Common myeloid progenitor, CD34-positive (primary cell): ENCODE measurements around the gene GPR21.

Experiments
- CTCF ChIA-PET: fragments of 350-600 bp; sonication (Branson Sonifier 250); formaldehyde crosslinking; loops from one replicate; lab custom pipeline; 2021; ENCODE audit warnings: antibody characterized with exemption; lab: Charles Lee
- POLR2A ChIA-PET: fragments of 350-600 bp; sonication (Branson Sonifier 250); formaldehyde crosslinking; loops from one replicate; lab custom pipeline; 2021; ENCODE audit warnings: antibody characterized with exemption; lab: Charles Lee
- DNase-seq, 3 donors: peaks; one replicate each; pipeline versions ENCODE4 v3.0.0 to v3.0.0-alpha.2; 2013
- H3K27ac ChIP-seq, 2 experiments: 1 replicate in 1 of 2; 2 replicates in 1 of 2; pipeline ENCODE4 v1.7.0; 2013; ENCODE audit warnings: inconsistent platforms in 2 of 2, low read length in 2 of 2, mild to moderate bottlenecking in 2 of 2, low read depth in 1 of 2, moderate library complexity in 1 of 2; ENCODE audit not compliant: severe bottlenecking in 2 of 2, insufficient read depth in 1 of 2, poor library complexity in 1 of 2
- H3K27me3 ChIP-seq, 5 experiments: replicated peaks in 2 of 5; 1 replicate in 3 of 5; 2 replicates in 2 of 5; pipeline versions ENCODE4 v1.6.1 to v1.7.0; 2013; ENCODE audit warnings: low read length in 4 of 5, mild to moderate bottlenecking in 2 of 5, moderate library complexity in 2 of 5, inconsistent platforms in 1 of 5; ENCODE audit not compliant: insufficient read depth in 5 of 5, control insufficient read depth in 4 of 5
- H3K36me3 ChIP-seq, 4 experiments: 1 replicate in 2 of 4; 2 replicates in 2 of 4; pipeline versions ENCODE4 v1.6.1 to v1.7.0; 2013; ENCODE audit warnings: low read length in 3 of 4, control low read depth in 1 of 4, mild to moderate bottlenecking in 1 of 4; ENCODE audit not compliant: control insufficient read depth in 4 of 4, insufficient read depth in 4 of 4
- H3K4me1 ChIP-seq, 4 experiments: 1 replicate in 3 of 4; 2 replicates in 1 of 4; pipeline versions ENCODE4 v1.6.1 to v1.7.1; 2013; ENCODE audit warnings: low read length in 3 of 4, mild to moderate bottlenecking in 3 of 4, control low read depth in 1 of 4, inconsistent platforms in 1 of 4, moderate library complexity in 1 of 4; ENCODE audit not compliant: control insufficient read depth in 4 of 4, insufficient read depth in 4 of 4; ENCODE audit errors: control extremely low read depth in 1 of 4
- H3K4me3 ChIP-seq, 7 experiments: 1 replicate in 4 of 7; 2 replicates in 3 of 7; pipeline versions ENCODE4 v1.5.1 to v1.7.0; 2013; ENCODE audit warnings: mild to moderate bottlenecking in 7 of 7, low read length in 6 of 7, moderate library complexity in 6 of 7, inconsistent platforms in 2 of 7, low read depth in 2 of 7, control low read depth in 1 of 7; ENCODE audit not compliant: insufficient read depth in 4 of 7, control insufficient read depth in 1 of 7; ENCODE audit errors: extremely low read depth in 1 of 7
- H3K9me3 ChIP-seq, 5 experiments: 1 replicate in 4 of 5; 2 replicates in 1 of 5; pipeline versions ENCODE4 v1.6.1 to v1.7.1; 2013; ENCODE audit warnings: low read length in 4 of 5, mild to moderate bottlenecking in 2 of 5, inconsistent platforms in 1 of 5, low read depth in 1 of 5, moderate library complexity in 1 of 5; ENCODE audit not compliant: control insufficient read depth in 4 of 5, insufficient read depth in 2 of 5; ENCODE audit errors: control extremely low read depth in 1 of 5
- WGBS: methylation state at CpG from one replicate; pipeline ENCODE4 v1.1.5; 2013; ENCODE audit not compliant: insufficient coverage; 5-methylcytosine and 5-hydroxymethylcytosine counted together

The GPR21 gene

DNA sequence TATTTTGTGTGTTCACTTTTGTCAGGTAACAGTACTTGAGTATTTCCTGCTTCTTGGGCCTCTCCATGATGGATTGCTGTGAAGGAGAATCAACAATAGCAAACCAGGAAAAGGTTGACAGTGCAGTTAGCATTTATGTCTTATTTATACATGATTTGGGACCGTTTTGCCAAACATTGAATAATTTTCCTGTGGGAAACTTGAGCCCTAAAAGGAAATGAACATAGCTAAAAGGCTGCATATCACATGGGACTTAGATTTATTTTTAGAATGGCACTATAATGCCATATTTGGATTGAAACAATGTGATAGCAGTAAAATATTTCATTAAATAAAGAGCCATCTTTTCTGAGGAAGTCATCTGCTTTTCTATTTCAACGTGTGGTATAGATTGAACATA is 15.3 kb downstream of the GPR21 start:
- H3K27me3 ChIP-seq: no peaks in the 10 kb centered on the region
- H3K9me3 ChIP-seq: no peaks in the 10 kb centered on the region
- POLR2A ChIA-PET: no interaction called here
- peak overlapping the region in 1 of 7 experiments; percentile 30 for H3K4me3 ChIP-seq
- H3K4me1 ChIP-seq: peaks cover 3 to 84% (median 29%) of the 10 kb centered on the region in 4 experiments
- peak overlapping the region in 1 of 2 experiments; percentile 36 for H3K27ac ChIP-seq
- no peak for DNase-seq
- 0% methylated on average over 1 of the region's 2 CpGs for WGBS
- CTCF ChIA-PET: interaction anchor here (1.1 to 5.8 kb wide), 6 partner anchors 9 to 32 kb away, joined by 3 to 48 read pairs (median 4); no protein-coding TSS in a partner anchor
- H3K36me3 ChIP-seq: peaks cover 0 to 3% (median 2%) of the 10 kb centered on the region in 4 experiments

DNA sequence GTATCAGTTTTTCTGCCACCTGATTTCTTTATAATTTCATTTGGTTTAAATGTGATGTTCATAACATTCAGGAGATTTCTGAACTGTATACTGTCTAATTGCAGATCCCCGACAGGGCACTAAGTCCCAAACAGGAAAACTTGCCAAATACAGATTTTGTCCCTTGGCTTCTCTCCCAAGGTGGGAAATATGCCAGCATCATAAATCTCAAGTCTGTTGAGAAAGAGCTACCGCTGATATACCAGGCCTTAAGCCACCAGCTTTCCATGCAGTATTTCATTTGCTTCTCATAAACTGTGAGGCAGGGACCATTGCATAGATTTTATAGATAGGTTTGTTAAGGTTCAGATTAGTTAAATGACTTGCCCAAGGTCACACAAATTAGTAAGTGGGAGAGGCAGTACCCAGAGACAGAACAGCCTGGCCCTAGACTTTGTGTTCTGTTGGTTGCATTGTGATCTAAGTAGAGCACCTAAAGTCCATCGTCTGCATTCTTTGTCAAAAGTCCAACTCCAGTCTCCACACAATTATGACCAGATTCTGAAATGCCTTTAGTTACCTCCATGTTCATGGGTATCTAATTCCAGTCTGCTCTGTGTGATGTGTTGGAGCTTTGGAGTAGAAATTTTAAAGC is 16.2 kb downstream of the GPR21 start:
- Histone ChIP-seq H3K27ac (peak overlapping the region; percentile 36 to 47), H3K9me3 (no peaks in the 10 kb centered on the region), H3K4me1 (peaks cover 3 to 85% (median 27%) of the 10 kb centered on the region in 4 experiments), H3K4me3 (peak overlapping the region in 3 of 7 experiments; percentile 11 to 43 (median 29)), H3K36me3 (peaks cover 3 to 5% (median 3%) of the 10 kb centered on the region in 4 experiments), H3K27me3 (no peaks in the 10 kb centered on the region)
- ChIA-PET POLR2A (interaction anchor here (0.5 to 1.1 kb wide), 2 partner anchors 12 to 45 kb away, joined by 3 read pairs; no protein-coding TSS in a partner anchor), CTCF (interaction anchor here (1.0 to 5.8 kb wide), 6 partner anchors 10 to 31 kb away, joined by 3 to 48 read pairs (median 4); no protein-coding TSS in a partner anchor)
- 14% methylated on average over 2 of the region's 3 CpGs for WGBS
- peak in 1 of 3 donors; percentile 31 for DNase-seq

DNA sequence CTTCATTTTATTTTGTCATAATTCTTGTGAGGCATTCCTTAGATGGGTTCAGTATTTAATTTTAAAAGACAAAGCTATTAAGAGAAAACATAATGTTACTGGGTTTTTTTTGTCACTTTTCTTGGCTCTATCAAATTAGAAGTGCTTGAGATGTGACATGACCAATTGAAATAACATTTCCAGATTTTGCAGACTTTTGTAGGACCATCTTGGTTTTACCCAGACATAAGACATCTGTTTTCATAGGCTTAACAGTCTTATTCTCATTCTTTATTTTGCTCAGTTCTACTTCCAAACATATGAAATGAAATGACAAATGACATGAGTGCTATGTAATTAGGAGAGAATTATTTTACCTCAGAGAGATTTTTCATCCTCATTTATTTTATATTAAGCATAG is 19.6 kb downstream of the GPR21 start:
- POLR2A ChIA-PET: interaction anchor here (0.5 kb wide), 1 partner anchor 22 kb away, joined by 7 read pairs; no protein-coding TSS in a partner anchor
- CTCF ChIA-PET: interaction anchor here (1.0 to 1.8 kb wide), 5 partner anchors 10 to 127 kb away, joined by 3 to 14 read pairs (median 3); no protein-coding TSS in a partner anchor
- Histone ChIP-seq H3K9me3 (no peaks in the 10 kb centered on the region), H3K36me3 (peaks cover 5 to 15% (median 8%) of the 10 kb centered on the region in 4 experiments), H3K4me1 (peaks cover 3 to 60% (median 18%) of the 10 kb centered on the region in 4 experiments), H3K27me3 (no peaks in the 10 kb centered on the region), H3K27ac (peak overlapping the region in 1 of 2 experiments; percentile 39), H3K4me3 (peak overlapping the region in 2 of 7 experiments; percentile 38 to 60)
- no peak for DNase-seq

DNA sequence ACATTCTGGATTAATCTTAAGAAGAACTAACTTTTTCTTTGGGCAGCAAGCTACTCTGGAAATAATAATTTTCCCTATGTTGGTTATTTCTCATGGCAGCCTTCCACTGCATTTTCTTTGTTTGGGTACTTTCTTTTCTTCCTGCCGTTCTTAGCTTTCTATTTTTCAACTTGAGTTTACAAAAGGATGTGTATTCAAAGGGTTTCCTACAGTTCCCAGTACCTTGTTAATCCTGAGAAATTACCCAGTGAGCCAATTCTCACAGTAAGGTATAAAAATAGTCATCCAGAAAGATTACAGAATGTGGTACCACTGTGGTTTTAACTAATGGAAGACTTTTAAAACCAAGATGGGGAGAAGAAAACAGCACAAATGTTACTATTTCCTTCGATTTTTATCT is 20.2 kb downstream of the GPR21 start:
- H3K4me3 ChIP-seq: peak overlapping the region in 3 of 7 experiments; percentile 5 to 60 (median 37)
- ChIA-PET POLR2A (no interaction called here), CTCF (interaction anchor here (1.0 to 1.6 kb wide), 4 partner anchors 10 to 126 kb away, joined by 3 to 7 read pairs (median 3); no protein-coding TSS in a partner anchor)
- H3K9me3 ChIP-seq: no peaks in the 10 kb centered on the region
- peak overlapping the region in 1 of 2 experiments; percentile 39 for H3K27ac ChIP-seq
- no CpG with 5 or more reads among the region's 2 CpGs for WGBS
- H3K27me3 ChIP-seq: no peaks in the 10 kb centered on the region
- DNase-seq: no peak
- H3K36me3 ChIP-seq: peaks cover 5 to 16% (median 8%) of the 10 kb centered on the region in 4 experiments
- peaks cover 3 to 54% (median 17%) of the 10 kb centered on the region in 4 experiments for H3K4me1 ChIP-seq

DNA sequence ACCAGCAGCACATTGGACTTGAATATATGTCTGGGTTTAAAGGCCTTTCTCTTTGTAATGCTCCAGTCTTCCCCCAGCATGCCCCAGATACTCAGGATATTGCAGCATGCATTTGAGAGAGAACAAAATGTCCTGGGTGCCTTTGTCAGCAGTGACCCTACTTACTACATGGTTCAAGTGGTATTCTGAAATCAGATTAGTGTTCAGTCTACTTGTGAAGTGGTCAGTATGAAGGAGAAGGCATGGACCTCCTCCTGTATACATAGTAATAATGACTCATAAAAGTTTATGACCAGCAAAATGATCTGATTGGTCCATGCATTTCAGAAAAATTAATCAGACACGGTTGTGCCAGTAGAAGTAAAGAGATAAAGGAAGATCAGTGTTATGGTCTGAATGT is 25.4 kb downstream of the GPR21 start:
- WGBS: no CpG with 5 or more reads among the region's 1 CpG
- H3K27me3 ChIP-seq: no peaks in the 10 kb centered on the region
- ChIA-PET CTCF (no interaction called here), POLR2A (no interaction called here)
- H3K36me3 ChIP-seq: peaks cover 7 to 28% (median 12%) of the 10 kb centered on the region in 4 experiments
- DNase-seq: no peak
- H3K4me1 ChIP-seq: peaks cover 0 to 27% (median 6%) of the 10 kb centered on the region in 4 experiments
- H3K4me3 ChIP-seq: no peak overlapping the region
- peak overlapping the region in 1 of 2 experiments; percentile 36 for H3K27ac ChIP-seq
- H3K9me3 ChIP-seq: no peaks in the 10 kb centered on the region

DNA sequence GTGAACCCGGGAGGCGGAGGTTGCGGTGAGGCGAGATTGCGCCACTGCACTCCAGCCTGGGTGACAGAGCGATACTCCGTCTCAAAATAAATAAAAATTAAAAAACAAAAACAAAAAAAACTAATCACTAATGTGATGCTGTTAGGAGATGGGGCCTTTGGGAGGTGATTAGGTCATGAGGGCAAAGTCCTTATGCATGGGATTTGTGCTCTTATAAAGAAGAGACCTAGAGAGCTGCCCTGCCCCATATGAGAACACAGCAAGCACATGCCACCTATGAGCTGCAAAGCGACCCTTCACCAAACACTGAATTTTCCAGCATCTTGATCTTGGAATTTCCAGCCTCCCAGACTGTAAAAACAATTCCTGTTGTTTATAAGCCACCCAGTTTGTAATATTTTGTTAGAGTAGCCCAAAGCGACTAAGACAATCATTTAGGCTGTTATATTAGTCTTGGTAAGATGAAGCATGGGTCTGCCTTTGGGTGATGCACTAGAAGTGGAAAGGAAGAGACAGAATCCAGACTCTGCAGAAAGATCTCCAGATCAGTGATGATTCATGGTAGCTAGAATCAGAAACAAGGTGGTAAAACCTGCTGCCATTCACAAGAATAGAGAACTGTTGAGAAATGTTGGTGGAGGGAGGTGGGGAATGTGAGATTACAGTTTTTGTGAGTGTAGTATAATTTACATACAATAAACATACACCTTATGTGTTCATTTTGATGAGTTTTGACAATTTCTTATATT is 26.2 kb downstream of the GPR21 start:
- WGBS: 100% methylated on average over 2 of the region's 9 CpGs
- H3K4me3 ChIP-seq: no peak overlapping the region
- ChIA-PET POLR2A (no interaction called here), CTCF (interaction anchor here (0.7 to 1.0 kb wide), 3 partner anchors 12 to 33 kb away, joined by 3 to 4 read pairs (median 3); no protein-coding TSS in a partner anchor)
- H3K4me1 ChIP-seq: peaks cover 0 to 20% (median 5%) of the 10 kb centered on the region in 4 experiments
- peaks cover 5 to 26% (median 12%) of the 10 kb centered on the region in 4 experiments for H3K36me3 ChIP-seq
- H3K9me3 ChIP-seq: no peaks in the 10 kb centered on the region
- peak in 2 of 3 donors; percentile 48 to 60 for DNase-seq
- H3K27me3 ChIP-seq: no peaks in the 10 kb centered on the region
- H3K27ac ChIP-seq: no peak overlapping the region
